WTC11 (cell line): Measurements from ENCODE around the gene LGR6. TPM values are rescaled to one million over a fixed set of nuclear protein-coding genes. Genes with fewer than 3 reads are reported as not detected.

Source experiments
- ATAC-seq: fragments of 200-7000 bp; cut with Tn5 transposase; 2 replicates; pipeline ENCODE4 v1.10.0; 2021; ENCODE audit warnings: mild to moderate bottlenecking, moderate library complexity
- CTCF ChIA-PET: fragments of 300-600 bp; sonication (Branson Sonifier 250); formaldehyde crosslinking; loops from one replicate; lab custom pipeline; 2021; ENCODE audit warnings: antibody characterized with exemption; lab: Charles Lee
- POLR2A ChIA-PET: fragments of 350-600 bp; sonication (Branson Sonifier 250); formaldehyde crosslinking; loops from one replicate; lab custom pipeline; 2021; ENCODE audit warnings: antibody characterized with exemption; lab: Charles Lee
- DNase-seq: peaks from one replicate; pipeline ENCODE4 v3.0.0; 2021; ENCODE audit warnings: low spot score
- H3K27ac Mint-ChIP-seq: 2 replicates; pipeline ENCODE4 v1.8.0; 2021; ENCODE audit warnings: mixed read lengths
- H3K27me3 Mint-ChIP-seq: 2 replicates; pipeline ENCODE4 v1.8.0; 2021; ENCODE audit warnings: low read depth, mild to moderate bottlenecking, moderate library complexity, mixed read lengths
- H3K36me3 Mint-ChIP-seq: 2 replicates; pipeline ENCODE4 v1.8.0; 2021; ENCODE audit warnings: mixed read lengths
- H3K4me1 Mint-ChIP-seq: 2 replicates; pipeline ENCODE4 v1.8.0; 2022; ENCODE audit warnings: mixed read lengths
- H3K4me3 Mint-ChIP-seq: 2 replicates; pipeline ENCODE4 v1.8.0; 2021; ENCODE audit warnings: mild to moderate bottlenecking, moderate library complexity, mixed read lengths
- H3K9me3 Mint-ChIP-seq: 2 replicates; pipeline ENCODE4 v1.8.0; 2021; ENCODE audit warnings: mixed read lengths
- ATF3 ChIP-seq: sonication (generic); formaldehyde crosslinking; conservative IDR thresholded peaks from 2 replicates; pipeline ENCODE4 v1.8.1; 2022; ENCODE audit warnings: mild to moderate bottlenecking, missing genetic modification reagents
- CTCF ChIP-seq: fragments of 200-600 bp; IDR thresholded peaks from 2 replicates; pipeline ENCODE4 v1.8.0; 2022; ENCODE audit warnings: antibody characterized with exemption
- ELF4 ChIP-seq: sonication (generic); formaldehyde crosslinking; IDR thresholded peaks from 2 replicates; pipeline ENCODE4 v1.8.1; 2022; ENCODE audit warnings: low read depth, mild to moderate bottlenecking, moderate library complexity, missing genetic modification reagents
- ERG ChIP-seq: fragments of 250-450 bp; sonication (Bioruptor Pico); IDR thresholded peaks from 2 replicates; pipeline ENCODE4 v1.8.0; 2021; ENCODE audit warnings: mild to moderate bottlenecking
- FOXP4 ChIP-seq: sonication (generic); formaldehyde crosslinking; IDR thresholded peaks from 2 replicates; pipeline ENCODE4 v1.8.0; 2022; ENCODE audit warnings: mild to moderate bottlenecking, missing genetic modification reagents
- GABPB1 ChIP-seq: sonication (generic); formaldehyde crosslinking; IDR thresholded peaks from 2 replicates; pipeline ENCODE4 v1.8.1; 2023; ENCODE audit warnings: mild to moderate bottlenecking, missing genetic modification reagents
- JAZF1 ChIP-seq: fragments of 250-450 bp; sonication (Bioruptor Pico); IDR thresholded peaks from 2 replicates; pipeline ENCODE4 v1.9.0; 2021; ENCODE audit warnings: moderate library complexity, mild to moderate bottlenecking, inconsistent platforms
- MAX ChIP-seq: sonication (generic); formaldehyde crosslinking; IDR thresholded peaks from 2 replicates; pipeline ENCODE4 v1.8.0; 2022; ENCODE audit warnings: mild to moderate bottlenecking, missing genetic modification reagents
- NR3C1 ChIP-seq: sonication (generic); formaldehyde crosslinking; conservative IDR thresholded peaks from 2 replicates; pipeline ENCODE4 v1.8.1; 2023; ENCODE audit warnings: low read depth, mild to moderate bottlenecking, missing genetic modification reagents
- PRDM15 ChIP-seq: sonication (generic); formaldehyde crosslinking; IDR thresholded peaks from 2 replicates; pipeline ENCODE4 v1.8.0; 2022; ENCODE audit warnings: missing genetic modification reagents
- SP1 ChIP-seq: sonication (generic); formaldehyde crosslinking; conservative IDR thresholded peaks from 2 replicates; pipeline ENCODE4 v1.8.1; 2022; ENCODE audit warnings: missing genetic modification reagents
- TEAD1 ChIP-seq: sonication (generic); formaldehyde crosslinking; IDR thresholded peaks from 2 replicates; pipeline ENCODE4 v1.8.0; 2022; ENCODE audit warnings: mild to moderate bottlenecking, missing genetic modification reagents
- TP53 ChIP-seq: sonication (generic); formaldehyde crosslinking; IDR thresholded peaks from 2 replicates; pipeline ENCODE4 v1.8.1; 2023; ENCODE audit warnings: mild to moderate bottlenecking, missing genetic modification reagents
- USF2 ChIP-seq: sonication (generic); formaldehyde crosslinking; IDR thresholded peaks from 2 replicates; pipeline ENCODE4 v1.8.1; 2023; ENCODE audit warnings: mild to moderate bottlenecking, missing genetic modification reagents, moderate library complexity
- ZNF263 ChIP-seq: sonication (generic); formaldehyde crosslinking; IDR thresholded peaks from 2 replicates; pipeline ENCODE4 v1.8.1; 2022; ENCODE audit warnings: low read depth, mild to moderate bottlenecking, moderate library complexity, missing genetic modification reagents
- ZNF423 ChIP-seq: fragments of 250-450 bp; sonication (Bioruptor Pico); IDR thresholded peaks from 2 replicates; pipeline ENCODE4 v2.1.2; 2022; ENCODE audit warnings: mild to moderate bottlenecking, moderate library complexity
- ZNF671 ChIP-seq: fragments of 250-450 bp; sonication (Bioruptor Pico); IDR thresholded peaks from 2 replicates; pipeline ENCODE4 v1.8.0; 2021; ENCODE audit warnings: mild to moderate bottlenecking
- total RNA-seq: library from RNA; stranded (reverse); gene quantifications from 3 replicates; pipeline ENCODE4 v1.2.3, GENCODE V29; 2021

The LGR6 gene
- total RNA-seq, 1 experiment from 2014 or later: 1.1 TPM

GRCh38 chr1:202235856-202236837 is 42.5 kb downstream of the LGR6 start:
- Mint-ChIP-seq H3K4me3 (no peak overlapping the region), H3K9me3 (no peaks in the 10 kb centered on the region), H3K4me1 (peaks cover 45% of the 10 kb centered on the region), H3K27ac (peak overlapping the region; percentile 78), H3K27me3 (0 out of 2 replicates have a peak, but pooled peaks cover 4% of the 10 kb centered on the region), H3K36me3 (no peaks in the 10 kb centered on the region)
- TF ChIP-seq ZNF423: peak; percentile 52
- TF ChIP-seq MAX (CRISPR knock-in tag): peak; percentile 92
- TF ChIP-seq JAZF1 (CRISPR knock-in tag): no peak
- TF ChIP-seq ELF4 (CRISPR knock-in tag): no peak
- TF ChIP-seq GABPB1 (CRISPR knock-in tag): peak; percentile 93
- peak; percentile 98 for TF ChIP-seq CTCF
- TF ChIP-seq ERG (CRISPR knock-in tag): peak; percentile 45; the same call in 1 of the 2 replicates
- peak; percentile 18; the same call in 1 of the 2 replicates for TF ChIP-seq SP1
- TF ChIP-seq TP53 (CRISPR knock-in tag): no peak
- TF ChIP-seq PRDM15 (CRISPR knock-in tag): peak; percentile 68; the same call in 1 of the 2 replicates
- peak; percentile 77 for TF ChIP-seq ATF3 (CRISPR knock-in tag)
- peak; percentile 62; the same call in 1 of the 2 replicates for TF ChIP-seq ZNF263 (CRISPR knock-in tag)
- no peak for TF ChIP-seq ZNF671
- DNase-seq (peak; percentile 94), ATAC-seq (peak; percentile 75)
- ChIA-PET POLR2A (no interaction called here), CTCF (interaction anchor here (0.5 to 4.6 kb wide), 36 partner anchors 9 to 1069 kb away, joined by 3 to 76 read pairs (median 4); partner anchors contain the start of genes BTG2, LGR6, PPP1R12B and SYT2)

GRCh38 chr1:202237052-202237451 is 43.5 kb downstream of the LGR6 start:
- POLR2A ChIA-PET: no interaction called here
- H3K9me3 Mint-ChIP-seq: no peaks in the 10 kb centered on the region
- peaks cover 45% of the 10 kb centered on the region for H3K4me1 Mint-ChIP-seq
- H3K4me3 Mint-ChIP-seq: no peak overlapping the region
- H3K27me3 Mint-ChIP-seq: 0 out of 2 replicates have a peak, but pooled peaks cover 4% of the 10 kb centered on the region
- peak overlapping the region; percentile 65; the same call in 1 of the 2 replicates for H3K27ac Mint-ChIP-seq
- CTCF ChIA-PET: interaction anchor here (0.5 to 4.6 kb wide), 27 partner anchors 8 to 473 kb away, joined by 3 to 76 read pairs (median 4); partner anchors contain the start of genes PPP1R12B and SYT2
- ATAC-seq: peak; percentile 84
- H3K36me3 Mint-ChIP-seq: no peaks in the 10 kb centered on the region
- DNase-seq: peak; percentile 89
- TF ChIP-seq FOXP4 (CRISPR knock-in tag) (no peak), TP53 (CRISPR knock-in tag) (peak; percentile 73; the same call in 1 of the 2 replicates), USF2 (CRISPR knock-in tag) (no peak), TEAD1 (CRISPR knock-in tag) (peak; percentile 67), ZNF423 (0 out of 2 replicates have a peak, but pooled peaks have one; percentile 33), ERG (CRISPR knock-in tag) (no peak), NR3C1 (CRISPR knock-in tag) (no peak), CTCF (peak; percentile 24; the same call in 1 of the 2 replicates)
